HFFc6 (cell line): Measurements from ENCODE around the gene RNASEH1. TPM values are rescaled to one million over a fixed set of nuclear protein-coding genes. Genes with fewer than 3 reads are reported as not detected.

Source experiments
- DNase-seq: peaks from one replicate; pipeline ENCODE4 v3.0.0-alpha.2; 2018
- H3K27ac Mint-ChIP-seq: 2 replicates; pipeline ENCODE4 v1.8.0; 2020; ENCODE audit warnings: mild to moderate bottlenecking, mixed read lengths
- H3K27me3 Mint-ChIP-seq: 2 replicates; pipeline ENCODE4 v1.8.0; 2021; ENCODE audit warnings: mild to moderate bottlenecking, moderate library complexity, mixed read lengths; ENCODE audit not compliant: insufficient read depth
- H3K36me3 Mint-ChIP-seq: 2 replicates; pipeline ENCODE4 v1.8.0; 2021; ENCODE audit warnings: low read depth, mixed read lengths
- H3K4me1 Mint-ChIP-seq: 2 replicates; pipeline ENCODE4 v1.8.0; 2020; ENCODE audit warnings: low read depth, mixed read lengths
- H3K4me3 Mint-ChIP-seq: 2 replicates; pipeline ENCODE4 v1.8.0; 2020; ENCODE audit warnings: mild to moderate bottlenecking, moderate library complexity, mixed read lengths
- H3K9me3 Mint-ChIP-seq: 2 replicates; pipeline ENCODE4 v1.8.0; 2020; ENCODE audit warnings: mild to moderate bottlenecking, mixed read lengths
- total RNA-seq, 6 experiments: library from RNA; stranded (reverse); fragmentation: NEBNext Ultra II Directional; extraction: Animal tissue kit (Norgen Biotek cat#: 25700); gene quantifications; 2 replicates in 1 of 6; 3 replicates in 5 of 6; pipeline ENCODE4 v1.2.3, GENCODE V29; 2021
- TF ChIP-seq, protein P1 (sequence below): fragments of 200-600 bp; sonication (generic); IDR thresholded peaks from 2 replicates; pipeline ENCODE4 v1.5.0; 2021; ENCODE audit warnings: antibody characterized with exemption, mild to moderate bottlenecking

Gene RNASEH1
- total RNA-seq, 6 experiments from 2014 or later, result 36.9 to 43.6 (median 39.7) TPM

DNA sequence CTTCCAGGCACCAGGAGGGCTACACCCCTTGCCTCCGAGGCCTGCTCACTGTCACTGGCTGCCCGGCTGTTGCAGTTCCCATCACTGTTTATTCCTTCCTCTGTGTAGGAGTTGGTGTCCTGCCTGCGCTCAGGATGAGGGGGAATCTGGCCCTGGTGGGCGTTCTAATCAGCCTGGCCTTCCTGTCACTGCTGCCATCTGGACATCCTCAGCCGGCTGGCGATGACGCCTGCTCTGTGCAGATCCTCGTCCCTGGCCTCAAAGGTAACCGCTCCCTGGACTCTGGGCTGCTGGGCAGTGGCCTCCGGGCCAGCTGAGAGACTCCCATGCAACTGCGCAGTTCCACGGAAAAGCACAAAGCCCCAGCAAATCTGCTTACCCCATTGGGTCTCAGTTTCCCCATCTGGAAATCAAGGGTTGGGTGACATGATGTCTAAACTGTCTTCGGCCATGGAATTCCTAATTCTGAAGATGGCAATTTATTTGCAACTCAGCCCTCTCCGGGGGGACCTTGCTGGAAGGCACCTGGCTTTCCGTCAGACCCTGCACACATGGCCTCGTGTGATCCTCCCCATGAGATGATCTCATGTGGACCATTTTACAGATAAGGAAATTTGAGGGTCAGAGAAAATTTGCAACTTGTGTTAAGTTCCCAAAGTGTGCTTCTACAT, 46.2 kb upstream of the RNASEH1 start:
- no peak overlapping the region for H3K27ac Mint-ChIP-seq
- no peak for DNase-seq
- H3K27me3 Mint-ChIP-seq, result peaks cover 7% of the 10 kb centered on the region
- no peaks in the 10 kb centered on the region for H3K4me1 Mint-ChIP-seq
- no peaks in the 10 kb centered on the region for H3K36me3 Mint-ChIP-seq
- TF ChIP-seq, protein P1, sequence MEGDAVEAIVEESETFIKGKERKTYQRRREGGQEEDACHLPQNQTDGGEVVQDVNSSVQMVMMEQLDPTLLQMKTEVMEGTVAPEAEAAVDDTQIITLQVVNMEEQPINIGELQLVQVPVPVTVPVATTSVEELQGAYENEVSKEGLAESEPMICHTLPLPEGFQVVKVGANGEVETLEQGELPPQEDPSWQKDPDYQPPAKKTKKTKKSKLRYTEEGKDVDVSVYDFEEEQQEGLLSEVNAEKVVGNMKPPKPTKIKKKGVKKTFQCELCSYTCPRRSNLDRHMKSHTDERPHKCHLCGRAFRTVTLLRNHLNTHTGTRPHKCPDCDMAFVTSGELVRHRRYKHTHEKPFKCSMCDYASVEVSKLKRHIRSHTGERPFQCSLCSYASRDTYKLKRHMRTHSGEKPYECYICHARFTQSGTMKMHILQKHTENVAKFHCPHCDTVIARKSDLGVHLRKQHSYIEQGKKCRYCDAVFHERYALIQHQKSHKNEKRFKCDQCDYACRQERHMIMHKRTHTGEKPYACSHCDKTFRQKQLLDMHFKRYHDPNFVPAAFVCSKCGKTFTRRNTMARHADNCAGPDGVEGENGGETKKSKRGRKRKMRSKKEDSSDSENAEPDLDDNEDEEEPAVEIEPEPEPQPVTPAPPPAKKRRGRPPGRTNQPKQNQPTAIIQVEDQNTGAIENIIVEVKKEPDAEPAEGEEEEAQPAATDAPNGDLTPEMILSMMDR, result no peak
- no peak overlapping the region for H3K4me3 Mint-ChIP-seq
- no peaks in the 10 kb centered on the region for H3K9me3 Mint-ChIP-seq

DNA sequence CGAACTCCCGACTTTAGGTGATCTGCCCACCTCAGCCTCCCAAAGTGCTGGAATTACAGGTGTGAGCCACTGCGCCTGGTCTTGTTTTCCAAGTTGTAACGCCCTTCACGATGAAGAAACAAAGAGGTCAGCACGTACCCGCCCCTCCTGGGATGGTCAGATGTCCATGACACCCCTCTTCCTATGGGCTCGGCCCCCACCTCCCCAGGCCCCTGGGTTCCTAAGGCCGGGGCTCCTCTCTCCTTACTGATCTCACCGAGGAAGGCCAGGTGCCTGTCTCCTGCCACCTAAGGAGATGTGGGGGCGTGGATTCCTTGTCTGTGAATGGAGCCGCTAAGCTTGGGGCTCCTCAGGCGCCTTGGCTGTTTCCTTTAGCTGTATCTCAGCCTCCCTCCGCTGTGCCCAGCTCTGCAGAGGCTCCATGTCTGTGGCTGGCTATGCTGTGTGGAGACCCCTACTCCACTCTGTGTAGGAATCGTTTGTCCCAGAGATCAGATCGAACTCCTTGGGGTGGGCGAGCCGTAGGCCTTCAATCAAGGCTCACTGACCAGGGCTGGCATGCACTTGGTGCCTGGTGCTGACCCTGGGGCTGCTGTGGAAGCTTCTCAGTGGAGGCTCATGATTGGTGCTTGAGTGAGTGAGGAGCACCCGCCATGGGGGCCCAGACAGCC, 45.5 kb upstream of the RNASEH1 start:
- Mint-ChIP-seq H3K4me3 (no peak overlapping the region), H3K9me3 (no peaks in the 10 kb centered on the region), H3K27me3 (peaks cover 6% of the 10 kb centered on the region), H3K4me1 (no peaks in the 10 kb centered on the region), H3K27ac (no peak overlapping the region), H3K36me3 (no peaks in the 10 kb centered on the region)
- TF ChIP-seq, protein P1, result no peak
- DNase-seq, result no peak

DNA sequence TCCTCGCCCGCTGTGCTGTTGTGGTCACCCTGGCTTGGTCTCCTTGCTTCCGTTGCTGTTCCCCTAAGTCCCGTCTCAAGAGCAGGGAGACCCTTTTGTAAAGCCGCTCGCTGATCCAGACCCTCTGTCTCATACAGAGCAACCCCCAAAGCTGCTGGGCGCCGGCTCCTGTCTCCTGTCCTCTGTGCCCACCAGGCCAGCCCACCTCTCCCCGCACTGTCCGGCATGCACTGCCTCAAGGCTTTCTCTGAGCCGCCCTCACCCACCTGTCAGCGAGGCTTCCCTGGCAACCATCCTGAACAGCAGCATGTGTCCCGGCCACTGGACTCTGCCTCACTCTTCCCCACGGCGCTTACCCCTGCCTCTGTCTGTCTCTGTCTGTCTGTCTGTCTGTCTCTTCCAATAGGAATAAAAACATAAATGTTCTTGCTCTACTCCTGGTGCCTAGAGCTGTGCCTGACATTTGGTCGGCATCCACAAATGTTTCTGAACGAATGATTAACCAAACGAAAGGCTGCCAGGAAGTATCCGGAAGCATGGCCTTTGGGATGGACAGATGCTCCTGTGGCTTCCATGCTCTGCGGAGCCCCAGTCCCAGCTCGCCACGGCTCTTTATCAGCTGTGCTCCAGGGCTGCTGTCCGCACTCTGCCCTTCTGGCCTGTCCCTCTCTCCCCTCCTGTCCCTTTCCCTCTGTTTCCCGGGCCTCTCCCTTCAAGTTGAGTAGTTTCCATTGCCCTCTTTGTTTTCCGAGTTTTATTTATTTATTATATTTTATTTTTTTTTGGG, 44.6 kb upstream of the RNASEH1 start:
- no peak overlapping the region for H3K27ac Mint-ChIP-seq
- no peak for DNase-seq
- no peaks in the 10 kb centered on the region for H3K4me1 Mint-ChIP-seq
- H3K4me3 Mint-ChIP-seq, result no peak overlapping the region
- H3K9me3 Mint-ChIP-seq, result no peaks in the 10 kb centered on the region
- H3K27me3 Mint-ChIP-seq, result peaks cover 10% of the 10 kb centered on the region
- TF ChIP-seq, protein P1, result no peak
- H3K36me3 Mint-ChIP-seq, result no peaks in the 10 kb centered on the region

DNA sequence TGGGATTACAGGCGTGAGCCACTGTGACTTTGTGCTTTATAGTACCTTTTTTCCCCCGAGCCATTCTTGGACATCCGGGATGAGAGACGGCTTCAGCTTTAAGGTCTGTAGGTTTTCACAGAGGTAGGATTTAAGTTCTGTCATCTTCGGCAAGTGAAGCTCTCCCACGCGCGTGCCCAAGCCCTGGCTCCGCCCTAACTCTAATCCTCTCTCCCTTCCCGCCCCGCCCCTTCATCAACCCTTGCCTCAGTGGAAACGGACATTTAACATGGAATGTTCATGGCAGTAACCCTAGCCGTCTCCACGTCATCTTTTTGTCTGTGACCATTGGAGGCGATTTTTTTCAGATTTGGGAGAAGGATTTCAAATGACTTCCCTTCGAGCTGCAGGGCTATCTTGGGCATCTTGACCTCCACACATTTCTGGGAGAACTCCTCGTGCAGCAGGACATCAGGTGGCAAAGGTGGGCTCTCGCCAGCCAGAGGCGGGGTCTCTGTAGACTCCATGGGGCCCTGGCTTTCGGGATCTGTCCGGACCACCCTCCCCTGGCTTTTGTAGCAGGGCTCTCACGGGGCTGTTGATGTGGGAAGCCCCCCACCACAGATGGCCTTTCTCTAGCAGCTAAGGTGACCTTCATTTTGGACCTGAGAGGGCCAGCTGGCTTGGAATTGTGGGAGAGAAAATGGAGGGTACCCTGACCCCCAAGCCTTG, 43.6 kb upstream of the RNASEH1 start:
- Mint-ChIP-seq H3K4me3 (no peak overlapping the region), H3K4me1 (no peaks in the 10 kb centered on the region), H3K27me3 (peaks cover 15% of the 10 kb centered on the region), H3K27ac (no peak overlapping the region), H3K9me3 (no peaks in the 10 kb centered on the region), H3K36me3 (no peaks in the 10 kb centered on the region)
- TF ChIP-seq, protein P1, result no peak
- no peak for DNase-seq

DNA sequence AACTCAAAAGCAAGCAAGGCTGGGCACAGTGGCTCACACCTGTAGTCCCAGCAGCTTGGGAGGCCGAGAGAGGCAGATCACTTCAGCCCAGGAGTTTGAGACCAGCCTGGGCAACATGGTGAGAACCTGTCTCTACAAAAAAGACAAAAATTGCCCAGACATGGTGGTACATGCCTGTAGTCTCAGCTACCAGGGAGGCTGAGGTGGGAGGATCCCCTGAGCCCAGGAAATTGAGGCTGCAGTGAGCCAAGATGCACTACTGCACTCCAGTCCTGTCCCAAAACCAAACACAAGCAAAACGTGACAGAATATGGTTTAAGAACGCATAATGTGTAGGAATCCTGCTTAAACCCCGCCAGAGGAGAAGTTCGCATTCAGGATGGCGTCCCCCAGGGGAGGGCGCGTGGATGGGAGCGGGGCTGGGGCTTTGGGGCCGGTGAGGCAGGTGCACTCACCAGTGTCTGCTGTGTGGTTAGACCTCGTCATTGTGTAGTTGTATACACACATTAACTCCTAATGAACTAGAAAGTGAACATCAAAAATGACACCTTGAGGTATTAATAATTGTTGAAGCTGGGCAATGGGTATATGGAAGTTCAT, 42.2 kb upstream of the RNASEH1 start:
- H3K4me1 Mint-ChIP-seq, result no peaks in the 10 kb centered on the region
- no peaks in the 10 kb centered on the region for H3K36me3 Mint-ChIP-seq
- no peak for DNase-seq
- H3K27ac Mint-ChIP-seq, result no peak overlapping the region
- peaks cover 16% of the 10 kb centered on the region for H3K27me3 Mint-ChIP-seq
- H3K9me3 Mint-ChIP-seq, result no peaks in the 10 kb centered on the region
- no peak overlapping the region for H3K4me3 Mint-ChIP-seq
- TF ChIP-seq, protein P1, result no peak
